Measurements from ENCODE around the gene CAMK1D. TPM values are rescaled to one million over a fixed set of nuclear protein-coding genes. Genes with fewer than 3 reads are reported as not detected.

CAMK1D gene
- total and polyA plus RNA-seq, 10 of the 15 experiments (the other 5 are each of a cell fraction or from before 2014, with no cell fraction given) = 2.1 to 35.5 (median 14.7) TPM

- ATAC-seq (no peak), DNase-seq (ENCODE audit: low read depth, low spot score) (no peak), FAIRE-seq (no peak)
- no peaks in the 10 kb centered on the region for H3K79me2 ChIP-seq (ENCODE audit: control insufficient read depth, insufficient read depth, low read length)
- no peaks in the 10 kb centered on the region for H3K27me3 ChIP-seq (replicated peaks in 1 of 2; ENCODE audit: control insufficient read depth in 2 of 2, insufficient read depth in 2 of 2, low read length in 1 of 2)
- no peak overlapping the region for H3K4me3 ChIP-seq
- POLR2A ChIA-PET = no interaction called here
- H3K9ac ChIP-seq (ENCODE audit: control insufficient read depth, insufficient read depth, low read length) = no peak overlapping the region
- H3K36me3 ChIP-seq (ENCODE audit: control insufficient read depth in 2 of 2, insufficient read depth in 2 of 2, low read length in 1 of 2) = peaks cover 3 to 7% of the 10 kb centered on the region in 2 experiments; a peak in 3 of 4 replicates
- TF ChIP-seq BRCA1 (IDR thresholded peaks at IDR 0.05; ENCODE audit: low read depth, low read length) (no peak), TCF7 (IDR thresholded peaks at IDR 0.05; ENCODE audit: borderline replicate concordance) (no peak), CEBPB (IDR thresholded peaks at IDR 0.05; ENCODE audit: borderline replicate concordance in 1 of 2, low read depth in 2 of 2, low read length in 2 of 2) (no peak), SREBF1 (IDR thresholded peaks at IDR 0.05; ENCODE audit: low read length) (no peak), KLF5 (IDR thresholded peaks at IDR 0.05; ENCODE audit: partially characterized antibody) (no peak), SMAD5 (IDR thresholded peaks at IDR 0.05; ENCODE audit: low read depth) (no peak), CBFB (IDR thresholded peaks at IDR 0.05; ENCODE audit: low read depth) (no peak), POLR2AphosphoS2 (IDR thresholded peaks at IDR 0.05; ENCODE audit: low read depth, low read length) (no peak), JUND (IDR thresholded peaks at IDR 0.05; ENCODE audit: low read depth, low read length) (no peak), BCL11A (IDR thresholded peaks at IDR 0.05; ENCODE audit: low read depth, low read length) (no peak), MEF2B (IDR thresholded peaks at IDR 0.05; ENCODE audit: partially characterized antibody, poor library complexity, severe bottlenecking) (no peak), SIX5 (IDR thresholded peaks at IDR 0.05; ENCODE audit: low read depth, low read length, severe bottlenecking) (no peak), BCLAF1 (IDR thresholded peaks at IDR 0.05) (no peak), NR2C1 (IDR thresholded peaks at IDR 0.05) (no peak), HCFC1 (IDR thresholded peaks at IDR 0.05; ENCODE audit: low read length) (no peak), RUNX3 (IDR thresholded peaks at IDR 0.05; ENCODE audit: low read length) (no peak), YY1 (IDR thresholded peaks at IDR 0.05; ENCODE audit: low read depth, low read length) (no peak), RELA (IDR thresholded peaks at IDR 0.05; ENCODE audit: borderline replicate concordance, partially characterized antibody) (no peak), IRF3 (IDR thresholded peaks at IDR 0.05) (no peak)
- TF ChIP-seq, protein P1, sequence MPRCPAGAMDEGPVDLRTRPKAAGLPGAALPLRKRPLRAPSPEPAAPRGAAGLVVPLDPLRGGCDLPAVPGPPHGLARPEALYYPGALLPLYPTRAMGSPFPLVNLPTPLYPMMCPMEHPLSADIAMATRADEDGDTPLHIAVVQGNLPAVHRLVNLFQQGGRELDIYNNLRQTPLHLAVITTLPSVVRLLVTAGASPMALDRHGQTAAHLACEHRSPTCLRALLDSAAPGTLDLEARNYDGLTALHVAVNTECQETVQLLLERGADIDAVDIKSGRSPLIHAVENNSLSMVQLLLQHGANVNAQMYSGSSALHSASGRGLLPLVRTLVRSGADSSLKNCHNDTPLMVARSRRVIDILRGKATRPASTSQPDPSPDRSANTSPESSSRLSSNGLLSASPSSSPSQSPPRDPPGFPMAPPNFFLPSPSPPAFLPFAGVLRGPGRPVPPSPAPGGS (IDR thresholded peaks at IDR 0.05; ENCODE audit: borderline replicate concordance, insufficient read depth, low read depth, low read length, poor library complexity, severe bottlenecking) = no peak
- H3K27ac ChIP-seq (ENCODE audit: control insufficient read depth, insufficient read depth) = no peak overlapping the region
- H2AFZ ChIP-seq (ENCODE audit: control insufficient read depth, low read depth, low read length) = no peak overlapping the region
- SMC1A ChIA-PET (ENCODE audit: uncharacterized antibody, unreplicated experiment) = no interaction called here
- intact Hi-C loops (cut with micrococcal nuclease; ENCODE audit: unreplicated experiment) (no loop called here), in situ Hi-C loops (cut with MboI) (no loop called here)
- no peak overlapping the region for H3K4me2 ChIP-seq (ENCODE audit: control insufficient read depth, insufficient read depth)
- WGBS (ENCODE audit: insufficient coverage, insufficient replicate concordance, low lambda C conversion rate, missing lambda C conversion rate) = 98% methylated on average over 14 of the region's 14 CpGs
- no peaks in the 10 kb centered on the region for H3K4me1 ChIP-seq (ENCODE audit: control insufficient read depth, insufficient read depth, low read length)
- no peaks in the 10 kb centered on the region for H4K20me1 ChIP-seq (ENCODE audit: control insufficient read depth, insufficient read depth)
- no TSS peak for BruUV-seq (replicated peaks)
- RAD21 ChIA-PET (ENCODE audit: unreplicated experiment) = no interaction called here
- H3K9me3 ChIP-seq (replicated peaks; ENCODE audit: control insufficient read depth, insufficient read depth, low read length) = peaks cover 4% of the 10 kb centered on the region; the same call in 1 of the 3 replicates
- CTCF ChIA-PET = interaction anchor here (0.9 kb wide), 1 partner anchor 28 kb away, joined by 3 read pairs; no protein-coding TSS in a partner anchor
Measured at GRCh38 chr10:12811826-12812225, 462.5 kb downstream of the CAMK1D start.

Measured in GM12878 (cell line).